ENCODE results near the gene IDH3A. TPM values are rescaled to one million over a fixed set of nuclear protein-coding genes. Genes with fewer than 3 reads are reported as not detected.

Gene IDH3A
- total RNA-seq, 1 experiment from 2014 or later = 66.1 TPM

- Histone ChIP-seq H3K4me3 (no peak overlapping the region), H3K27me3 (no peaks in the 10 kb centered on the region), H3K36me3 (no peaks in the 10 kb centered on the region), H3K4me1 (peaks cover 8% of the 10 kb centered on the region), H3K27ac (no peak overlapping the region), H3K9me3 (replicated peaks) (no peaks in the 10 kb centered on the region)
- DNase-seq = no peak
Measured at GRCh38 chr15:78110916-78111475, 38.2 kb upstream of the IDH3A start.

GRCh38 chr15:78111788-78112187 is 37.4 kb upstream of the IDH3A start:
- Histone ChIP-seq H3K27me3 (no peaks in the 10 kb centered on the region), H3K27ac (no peak overlapping the region), H3K4me1 (peaks cover 4% of the 10 kb centered on the region; the same call in 1 of the 2 replicates), H3K9me3 (replicated peaks) (no peaks in the 10 kb centered on the region), H3K4me3 (no peak overlapping the region), H3K36me3 (no peaks in the 10 kb centered on the region)
- DNase-seq = no peak

GRCh38 chr15:78112551-78112950 is 36.6 kb upstream of the IDH3A start:
- Histone ChIP-seq H3K36me3 (no peaks in the 10 kb centered on the region), H3K9me3 (replicated peaks) (no peaks in the 10 kb centered on the region), H3K27me3 (no peaks in the 10 kb centered on the region), H3K27ac (no peak overlapping the region), H3K4me3 (no peak overlapping the region), H3K4me1 (peaks cover 4% of the 10 kb centered on the region; the same call in 1 of the 2 replicates)
- DNase-seq = no peak

GRCh38 chr15:78120523-78120922 is 28.6 kb upstream of the IDH3A start:
- Histone ChIP-seq H3K27me3 (peaks cover 11% of the 10 kb centered on the region; the same call in 1 of the 2 replicates), H3K4me3 (no peak overlapping the region), H3K4me1 (peaks cover 4% of the 10 kb centered on the region; the same call in 1 of the 2 replicates), H3K9me3 (replicated peaks) (no peaks in the 10 kb centered on the region), H3K27ac (no peak overlapping the region), H3K36me3 (no peaks in the 10 kb centered on the region)
- DNase-seq = no peak

- Histone ChIP-seq H3K27me3 (0 out of 2 replicates have a peak, but pooled peaks cover 2% of the 10 kb centered on the region), H3K9me3 (replicated peaks) (no peaks in the 10 kb centered on the region), H3K36me3 (no peaks in the 10 kb centered on the region), H3K27ac (no peak overlapping the region), H3K4me1 (peaks cover 4% of the 10 kb centered on the region; the same call in 1 of the 2 replicates), H3K4me3 (no peak overlapping the region)
- DNase-seq = no peak
Measured at GRCh38 chr15:78125267-78125666, 23.9 kb upstream of the IDH3A start.

- Histone ChIP-seq H3K4me3 (no peak overlapping the region), H3K9me3 (replicated peaks) (no peaks in the 10 kb centered on the region), H3K27ac (no peak overlapping the region), H3K4me1 (no peaks in the 10 kb centered on the region), H3K36me3 (no peaks in the 10 kb centered on the region), H3K27me3 (no peaks in the 10 kb centered on the region)
- no peak for DNase-seq
Measured at GRCh38 chr15:78127882-78128281, 21.3 kb upstream of the IDH3A start.

GRCh38 chr15:78129077-78129750 is 19.9 kb upstream of the IDH3A start:
- Histone ChIP-seq H3K36me3 (no peaks in the 10 kb centered on the region), H3K27ac (no peak overlapping the region), H3K4me1 (no peaks in the 10 kb centered on the region), H3K4me3 (no peak overlapping the region), H3K27me3 (no peaks in the 10 kb centered on the region), H3K9me3 (replicated peaks) (no peaks in the 10 kb centered on the region)
- peak in 1 of 2 experiments; percentile 39 for DNase-seq

- DNase-seq = no peak
- no peaks in the 10 kb centered on the region for H3K36me3 ChIP-seq
- no peaks in the 10 kb centered on the region for H3K9me3 ChIP-seq (replicated peaks)
- no peak overlapping the region for H3K27ac ChIP-seq
- no peaks in the 10 kb centered on the region for H3K4me1 ChIP-seq
- H3K27me3 ChIP-seq = no peaks in the 10 kb centered on the region
- H3K4me3 ChIP-seq = no peak overlapping the region
Measured at GRCh38 chr15:78129751-78130287, 19.3 kb upstream of the IDH3A start.

- Histone ChIP-seq H3K27ac (no peak overlapping the region), H3K36me3 (no peaks in the 10 kb centered on the region)
Measured at GRCh38 chr15:78130466-78131294, 18.5 kb upstream of the IDH3A start.

GRCh38 chr15:78131295-78132061 is 17.7 kb upstream of the IDH3A start, which contains the start of gene CIB2:
Gene CIB2, minus strand, starts transcription at chr15:78131445. Its CDS starts 230 bp downstream, at chr15:78131215.
- DNase-seq = peak; percentile 65 to 78
- peak within 1 kb of the TSS; percentile 70 for H3K4me3 ChIP-seq

More at GRCh38 chr15:78130466-78131294, 18.5 kb upstream of the IDH3A start:
- no peak overlapping the region; the same call in 1 of the 2 replicates for H3K4me3 ChIP-seq
- DNase-seq = no peak
- H3K27me3 ChIP-seq = no peaks in the 10 kb centered on the region
- H3K4me1 ChIP-seq = no peaks in the 10 kb centered on the region
- no peaks in the 10 kb centered on the region for H3K9me3 ChIP-seq (replicated peaks)

GRCh38 chr15:78133801-78134200 is 15.4 kb upstream of the IDH3A start:
- Histone ChIP-seq H3K9me3 (replicated peaks) (no peaks in the 10 kb centered on the region), H3K4me3 (no peak overlapping the region), H3K36me3 (no peaks in the 10 kb centered on the region), H3K27me3 (no peaks in the 10 kb centered on the region), H3K27ac (no peak overlapping the region), H3K4me1 (no peaks in the 10 kb centered on the region)
- no peak for DNase-seq

More at GRCh38 chr15:78131295-78132061, 17.7 kb upstream of the IDH3A start, which contains the start of gene CIB2:
- no peaks in the 10 kb centered on the region for H3K9me3 ChIP-seq (replicated peaks)
- H3K27ac ChIP-seq = peak within 1 kb of the TSS; percentile 4; the same call in 1 of the 2 replicates
- H3K4me1 ChIP-seq = no peaks in the 10 kb centered on the region
- no peaks in the 10 kb centered on the region for H3K36me3 ChIP-seq
- no peaks in the 10 kb centered on the region for H3K27me3 ChIP-seq

- no peak overlapping the region for H3K27ac ChIP-seq
- H3K4me3 ChIP-seq = no peak overlapping the region
- H3K4me1 ChIP-seq = no peaks in the 10 kb centered on the region
- H3K36me3 ChIP-seq = no peaks in the 10 kb centered on the region
- no peak for DNase-seq
- peaks cover 3% of the 10 kb centered on the region; the same call in 1 of the 2 replicates for H3K27me3 ChIP-seq
- no peaks in the 10 kb centered on the region for H3K9me3 ChIP-seq (replicated peaks)
Measured at GRCh38 chr15:78139578-78139977, 9.6 kb upstream of the IDH3A start.

GRCh38 chr15:78140292-78140691 is 8.9 kb upstream of the IDH3A start:
- no peaks in the 10 kb centered on the region for H3K36me3 ChIP-seq
- H3K4me3 ChIP-seq = no peak overlapping the region
- peaks cover 3% of the 10 kb centered on the region; the same call in 1 of the 2 replicates for H3K27me3 ChIP-seq

GRCh38 chr15:78142332-78142731 is 6.8 kb upstream of the IDH3A start:
- Histone ChIP-seq H3K36me3 (no peaks in the 10 kb centered on the region), H3K4me1 (peaks cover 4% of the 10 kb centered on the region; the same call in 1 of the 2 replicates), H3K27ac (no peak overlapping the region), H3K9me3 (replicated peaks) (no peaks in the 10 kb centered on the region), H3K4me3 (no peak overlapping the region), H3K27me3 (peaks cover 3% of the 10 kb centered on the region; the same call in 1 of the 2 replicates)
- no peak for DNase-seq

More at GRCh38 chr15:78140292-78140691, 8.9 kb upstream of the IDH3A start:
- H3K4me1 ChIP-seq = no peaks in the 10 kb centered on the region
- H3K9me3 ChIP-seq (replicated peaks) = no peaks in the 10 kb centered on the region
- no peak overlapping the region for H3K27ac ChIP-seq
- no peak for DNase-seq
